Skeletal muscle satellite cell (primary cell): ENCODE measurements around the gene RNF126.
"Not testable (repeated sequence)": the region's sequence is repeated elsewhere in the genome, so short reads cannot be mapped to it uniquely, and the experiment has no call there.

Experiments
- H3K27me3 ChIP-seq: 2 replicates; pipeline ENCODE4 v1.7.0; 2013; ENCODE audit warnings: low read length; ENCODE audit not compliant: control insufficient read depth, insufficient read depth
- H3K36me3 ChIP-seq: 2 replicates; pipeline ENCODE4 v1.7.0; 2013; ENCODE audit warnings: mild to moderate bottlenecking, control low read depth, low read length; ENCODE audit not compliant: insufficient read depth
- H3K4me1 ChIP-seq: 2 replicates; pipeline ENCODE4 v1.7.0; 2013; ENCODE audit warnings: low read length; ENCODE audit not compliant: control insufficient read depth, insufficient read depth
- H3K4me2 ChIP-seq: 2 replicates; pipeline ENCODE4 v1.7.0; 2013; ENCODE audit warnings: mild to moderate bottlenecking, low read length
- H3K4me3 ChIP-seq: 2 replicates; pipeline ENCODE4 v1.7.0; 2013; ENCODE audit warnings: low read length
- H3K9ac ChIP-seq: 2 replicates; pipeline ENCODE4 v1.7.0; 2013; ENCODE audit warnings: mild to moderate bottlenecking, low read depth, low read length, moderate library complexity
- H3K9me3 ChIP-seq: replicated peaks from 2 replicates; pipeline ENCODE4 v1.7.0; 2013; ENCODE audit warnings: mild to moderate bottlenecking, control low read depth, low read length

Gene RNF126

GRCh38 chr19:626566-626965, 36.4 kb downstream of the RNF126 start:
- not testable (repeated sequence) for H3K9me3 ChIP-seq, H3K4me3 ChIP-seq, H3K4me2 ChIP-seq, H3K27me3 ChIP-seq, H3K9ac ChIP-seq
- Histone ChIP-seq H3K36me3 (peaks cover 31% of the 10 kb centered on the region), H3K4me1 (peaks cover 10% of the 10 kb centered on the region)

- H3K9ac ChIP-seq = no peak overlapping the region
Observed at GRCh38 chr19:625257-625656, 37.8 kb downstream of the RNF126 start.

GRCh38 chr19:624433-625109, 38.4 kb downstream of the RNF126 start:
- Histone ChIP-seq H3K9me3 (no peaks in the 10 kb centered on the region), H3K4me1 (peaks cover 10% of the 10 kb centered on the region), H3K27me3 (no peaks in the 10 kb centered on the region), H3K4me2 (no peak overlapping the region), H3K36me3 (peaks cover 39% of the 10 kb centered on the region), H3K9ac (no peak overlapping the region), H3K4me3 (no peak overlapping the region)

More at GRCh38 chr19:625257-625656, 37.8 kb downstream of the RNF126 start:
- H3K27me3 ChIP-seq = no peaks in the 10 kb centered on the region
- H3K4me1 ChIP-seq = peaks cover 10% of the 10 kb centered on the region
- H3K9me3 ChIP-seq = no peaks in the 10 kb centered on the region
- H3K4me2 ChIP-seq = no peak overlapping the region
- no peak overlapping the region for H3K4me3 ChIP-seq
- H3K36me3 ChIP-seq = peaks cover 34% of the 10 kb centered on the region

GRCh38 chr19:623974-624373, 39.0 kb downstream of the RNF126 start:
- Histone ChIP-seq H3K4me2 (no peak overlapping the region), H3K36me3 (peaks cover 42% of the 10 kb centered on the region), H3K4me1 (peaks cover 10% of the 10 kb centered on the region), H3K9me3 (no peaks in the 10 kb centered on the region), H3K4me3 (no peak overlapping the region), H3K27me3 (no peaks in the 10 kb centered on the region), H3K9ac (no peak overlapping the region)

- Histone ChIP-seq H3K36me3 (peaks cover 46% of the 10 kb centered on the region), H3K4me3 (no peak overlapping the region), H3K9me3 (no peaks in the 10 kb centered on the region), H3K9ac (no peak overlapping the region), H3K4me2 (no peak overlapping the region), H3K4me1 (peaks cover 10% of the 10 kb centered on the region), H3K27me3 (no peaks in the 10 kb centered on the region)
Observed at GRCh38 chr19:623175-623916, 39.7 kb downstream of the RNF126 start.

- Histone ChIP-seq H3K4me1 (peaks cover 10% of the 10 kb centered on the region), H3K9ac (no peak overlapping the region), H3K4me3 (no peak overlapping the region), H3K4me2 (no peak overlapping the region), H3K9me3 (no peaks in the 10 kb centered on the region), H3K27me3 (no peaks in the 10 kb centered on the region), H3K36me3 (peaks cover 45% of the 10 kb centered on the region)
Observed at GRCh38 chr19:622666-623065, 40.3 kb downstream of the RNF126 start.

GRCh38 chr19:621819-622218, 41.2 kb downstream of the RNF126 start:
- H3K36me3 ChIP-seq = peaks cover 45% of the 10 kb centered on the region

GRCh38 chr19:621191-621590, 41.8 kb downstream of the RNF126 start:
- Histone ChIP-seq H3K36me3 (peaks cover 45% of the 10 kb centered on the region), H3K4me1 (peaks cover 10% of the 10 kb centered on the region)
- H3K4me2 ChIP-seq, H3K9me3 ChIP-seq, H3K27me3 ChIP-seq, H3K9ac ChIP-seq, H3K4me3 ChIP-seq: not testable (repeated sequence)

More at GRCh38 chr19:621819-622218, 41.2 kb downstream of the RNF126 start:
- Histone ChIP-seq H3K4me3 (no peak overlapping the region), H3K4me2 (no peak overlapping the region), H3K9ac (no peak overlapping the region), H3K4me1 (peaks cover 10% of the 10 kb centered on the region), H3K27me3 (no peaks in the 10 kb centered on the region), H3K9me3 (no peaks in the 10 kb centered on the region)

- no peaks in the 10 kb centered on the region for H3K27me3 ChIP-seq
- H3K9ac ChIP-seq = no peak overlapping the region
- H3K4me2 ChIP-seq = no peak overlapping the region
- H3K4me1 ChIP-seq = peaks cover 10% of the 10 kb centered on the region
- no peaks in the 10 kb centered on the region for H3K9me3 ChIP-seq
- no peak overlapping the region for H3K4me3 ChIP-seq
- H3K36me3 ChIP-seq = peaks cover 41% of the 10 kb centered on the region
Observed at GRCh38 chr19:620166-620862, 42.7 kb downstream of the RNF126 start.

GRCh38 chr19:619286-620002, 43.6 kb downstream of the RNF126 start:
- Histone ChIP-seq H3K36me3 (peaks cover 41% of the 10 kb centered on the region), H3K9ac (no peak overlapping the region), H3K4me2 (no peak overlapping the region), H3K27me3 (no peaks in the 10 kb centered on the region), H3K4me1 (peaks cover 10% of the 10 kb centered on the region), H3K4me3 (no peak overlapping the region), H3K9me3 (no peaks in the 10 kb centered on the region)

- Histone ChIP-seq H3K4me3 (no peak overlapping the region), H3K9ac (no peak overlapping the region), H3K4me1 (peaks cover 4% of the 10 kb centered on the region), H3K4me2 (no peak overlapping the region), H3K27me3 (no peaks in the 10 kb centered on the region), H3K9me3 (no peaks in the 10 kb centered on the region), H3K36me3 (peaks cover 43% of the 10 kb centered on the region)
Observed at GRCh38 chr19:618674-619285, 44.2 kb downstream of the RNF126 start.
